Upper lobe of left lung (tissue), 4 donors: ENCODE data around the gene SPSB1.
A peak's percentile ranks its signal among the peaks of the same experiment; 100 is the strongest.

Source experiments
- CTCF ChIP-seq, 6 experiments: fragments of 450-650 bp in 4 of 6; fragments of 200-600 bp in 2 of 6; sonication (generic) in 2 of 6; IDR thresholded peaks; one replicate each; pipeline ENCODE4 v1.5.1; 2016 to 2019; ENCODE audit warnings: antibody characterized with exemption in 6 of 6
- POLR2A ChIP-seq, 4 donors: fragments of 450-650 bp; IDR thresholded peaks; one replicate each; pipeline ENCODE4 v1.5.1; 2016 to 2017; ENCODE audit warnings: antibody characterized with exemption in 4 of 4, mild to moderate bottlenecking in 2 of 4

GRCh38 chr1:9322661-9323244 is 30.1 kb downstream of the SPSB1 start:
- peak in 3 of 6 experiments; percentile 16 to 42 (median 29) for TF ChIP-seq CTCF (IDR thresholded peaks at IDR 0.05)
- TF ChIP-seq POLR2A (IDR thresholded peaks at IDR 0.05): no peak
